Activated CD4-positive, alpha-beta memory T cell treated with anti-CD3 and anti-CD28 coated beads for 36 hours (primary cell): ENCODE results near the gene ACOX1. TPM values are rescaled to one million over a fixed set of nuclear protein-coding genes. Genes with fewer than 3 reads are reported as not detected.

ENCODE experiments used
- CTCF ChIA-PET: fragments of 350-600 bp; sonication (Branson Sonifier 250); formaldehyde crosslinking; loops from one replicate; lab custom pipeline; 2021; ENCODE audit warnings: antibody characterized with exemption, inconsistent platforms; lab: Charles Lee
- POLR2A ChIA-PET: fragments of 350-600 bp; sonication (Branson Sonifier 250); formaldehyde crosslinking; loops from one replicate; lab custom pipeline; 2021; ENCODE audit warnings: antibody characterized with exemption; lab: Charles Lee
- DNase-seq: peaks from one replicate; pipeline ENCODE4 v3.0.0-alpha.2; 2020
- H3K27ac Mint-ChIP-seq: one replicate; pipeline ENCODE4 v1.8.0; 2021; ENCODE audit warnings: mixed read lengths
- H3K27me3 Mint-ChIP-seq: one replicate; pipeline ENCODE4 v1.8.0; 2021; ENCODE audit warnings: mixed read lengths
- H3K36me3 Mint-ChIP-seq: one replicate; pipeline ENCODE4 v1.8.0; 2021; ENCODE audit warnings: mixed read lengths
- H3K4me1 Mint-ChIP-seq: one replicate; pipeline ENCODE4 v1.8.0; 2021; ENCODE audit warnings: low read depth, mixed read lengths
- H3K4me3 Mint-ChIP-seq: one replicate; pipeline ENCODE4 v1.8.0; 2021; ENCODE audit warnings: mild to moderate bottlenecking, mixed read lengths
- H3K9me3 Mint-ChIP-seq: one replicate; pipeline ENCODE4 v1.8.0; 2021; ENCODE audit warnings: mixed read lengths
- intact Hi-C: fragments of 100-400 bp; cut with micrococcal nuclease; formaldehyde crosslinking; loops from one replicate; pipeline ENCODE4 v1.15.1; 2023
- total RNA-seq, 2 experiments: library from RNA; stranded (reverse); gene quantifications; one replicate each; pipeline ENCODE4 v1.2.3, GENCODE V29; 2021

Gene ACOX1
- total RNA-seq, 2 experiments from 2014 or later = 34.0 to 35.1 TPM

- Mint-ChIP-seq H3K36me3 (no peaks in the 10 kb centered on the region), H3K4me3 (no peak overlapping the region), H3K9me3 (no peaks in the 10 kb centered on the region), H3K27ac (no peak overlapping the region), H3K4me1 (no peaks in the 10 kb centered on the region), H3K27me3 (no peaks in the 10 kb centered on the region)
- DNase-seq = no peak
- intact Hi-C loops = no loop called here
- POLR2A ChIA-PET = no interaction called here
- CTCF ChIA-PET = interaction anchor here (0.6 to 1.6 kb wide), 4 partner anchors 44 to 355 kb away, joined by 3 to 7 read pairs (median 4); no protein-coding TSS in a partner anchor
Observed at GRCh38 chr17:75925103-75925502, 53.9 kb downstream of the ACOX1 start.

- peaks cover 3% of the 10 kb centered on the region for H3K36me3 Mint-ChIP-seq
- no peaks in the 10 kb centered on the region for H3K27me3 Mint-ChIP-seq
- intact Hi-C loops = no loop called here
- H3K4me3 Mint-ChIP-seq = no peak overlapping the region
- no peaks in the 10 kb centered on the region for H3K4me1 Mint-ChIP-seq
- CTCF ChIA-PET = no interaction called here
- DNase-seq = no peak
- H3K9me3 Mint-ChIP-seq = no peaks in the 10 kb centered on the region
- POLR2A ChIA-PET = interaction anchor here (0.5 kb wide), 1 partner anchor 9 kb away, joined by 5 read pairs; no protein-coding TSS in a partner anchor
- no peak overlapping the region for H3K27ac Mint-ChIP-seq
Observed at GRCh38 chr17:75922963-75923874, 55.7 kb downstream of the ACOX1 start.

- H3K9me3 Mint-ChIP-seq = no peaks in the 10 kb centered on the region
- H3K4me1 Mint-ChIP-seq = no peaks in the 10 kb centered on the region
- CTCF ChIA-PET = interaction anchor here (1.1 kb wide), 1 partner anchor 78 kb away, joined by 3 read pairs; the partner anchor contains the start of gene CDK3
- no peak overlapping the region for H3K27ac Mint-ChIP-seq
- H3K4me3 Mint-ChIP-seq = no peak overlapping the region
- POLR2A ChIA-PET = interaction anchor here (0.5 kb wide), 1 partner anchor 10 kb away, joined by 5 read pairs; no protein-coding TSS in a partner anchor
- intact Hi-C loops = no loop called here
- peaks cover 3% of the 10 kb centered on the region for H3K36me3 Mint-ChIP-seq
- DNase-seq = no peak
- H3K27me3 Mint-ChIP-seq = no peaks in the 10 kb centered on the region
Observed at GRCh38 chr17:75922173-75922961, 56.6 kb downstream of the ACOX1 start.

GRCh38 chr17:75921596-75921995 is 57.4 kb downstream of the ACOX1 start:
- CTCF ChIA-PET = interaction anchor here (0.6 to 1.1 kb wide), 2 partner anchors 60 to 79 kb away, joined by 3 read pairs; partner anchors contain the start of gene CDK3
- no peaks in the 10 kb centered on the region for H3K27me3 Mint-ChIP-seq
- no peak overlapping the region for H3K27ac Mint-ChIP-seq
- H3K4me3 Mint-ChIP-seq = no peak overlapping the region
- peaks cover 3% of the 10 kb centered on the region for H3K36me3 Mint-ChIP-seq
- POLR2A ChIA-PET = no interaction called here
- H3K9me3 Mint-ChIP-seq = no peaks in the 10 kb centered on the region
- DNase-seq = no peak
- H3K4me1 Mint-ChIP-seq = no peaks in the 10 kb centered on the region
- intact Hi-C loops = no loop called here

- intact Hi-C loops = no loop called here
- peaks cover 3% of the 10 kb centered on the region for H3K36me3 Mint-ChIP-seq
- no peak for DNase-seq
- no peak overlapping the region for H3K4me3 Mint-ChIP-seq
- H3K27me3 Mint-ChIP-seq = no peaks in the 10 kb centered on the region
- H3K4me1 Mint-ChIP-seq = no peaks in the 10 kb centered on the region
- no peaks in the 10 kb centered on the region for H3K9me3 Mint-ChIP-seq
- H3K27ac Mint-ChIP-seq = no peak overlapping the region
- CTCF ChIA-PET = interaction anchor here (0.6 kb wide), 1 partner anchor 29 kb away, joined by 3 read pairs; no protein-coding TSS in a partner anchor
- POLR2A ChIA-PET = no interaction called here
Observed at GRCh38 chr17:75920045-75920560, 58.9 kb downstream of the ACOX1 start.

- CTCF ChIA-PET = interaction anchor here (0.6 kb wide), 1 partner anchor 29 kb away, joined by 3 read pairs; no protein-coding TSS in a partner anchor
- H3K4me3 Mint-ChIP-seq = no peak overlapping the region
- POLR2A ChIA-PET = no interaction called here
- intact Hi-C loops = no loop called here
- DNase-seq = no peak
- no peaks in the 10 kb centered on the region for H3K27me3 Mint-ChIP-seq
- no peaks in the 10 kb centered on the region for H3K4me1 Mint-ChIP-seq
- H3K36me3 Mint-ChIP-seq = peaks cover 3% of the 10 kb centered on the region
- no peaks in the 10 kb centered on the region for H3K9me3 Mint-ChIP-seq
- no peak overlapping the region for H3K27ac Mint-ChIP-seq
Observed at GRCh38 chr17:75919611-75920010, 59.4 kb downstream of the ACOX1 start.

- POLR2A ChIA-PET = no interaction called here
- Mint-ChIP-seq H3K27me3 (no peaks in the 10 kb centered on the region), H3K4me3 (no peak overlapping the region), H3K27ac (no peak overlapping the region), H3K9me3 (no peaks in the 10 kb centered on the region), H3K36me3 (peaks cover 8% of the 10 kb centered on the region), H3K4me1 (no peaks in the 10 kb centered on the region)
- intact Hi-C loops = no loop called here
- DNase-seq = no peak
- CTCF ChIA-PET = interaction anchor here (0.9 to 1.2 kb wide), 2 partner anchors 13 to 87 kb away, joined by 3 read pairs; partner anchors contain the start of gene MRPL38
Observed at GRCh38 chr17:75917917-75918445, 61.0 kb downstream of the ACOX1 start.

GRCh38 chr17:75917141-75917916 is 61.6 kb downstream of the ACOX1 start:
- H3K4me1 Mint-ChIP-seq = no peaks in the 10 kb centered on the region
- no peaks in the 10 kb centered on the region for H3K9me3 Mint-ChIP-seq
- no peak overlapping the region for H3K27ac Mint-ChIP-seq
- ChIA-PET POLR2A (no interaction called here), CTCF (interaction anchor here (0.8 to 1.2 kb wide), 3 partner anchors 12 to 88 kb away, joined by 3 to 4 read pairs (median 3); partner anchors contain the start of genes CDK3 and MRPL38)
- intact Hi-C loops = no loop called here
- no peak for DNase-seq
- H3K36me3 Mint-ChIP-seq = peaks cover 8% of the 10 kb centered on the region
- no peak overlapping the region for H3K4me3 Mint-ChIP-seq
- no peaks in the 10 kb centered on the region for H3K27me3 Mint-ChIP-seq

- intact Hi-C loops = no loop called here
- DNase-seq = no peak
- Mint-ChIP-seq H3K27ac (no peak overlapping the region), H3K27me3 (no peaks in the 10 kb centered on the region), H3K36me3 (peaks cover 8% of the 10 kb centered on the region), H3K9me3 (no peaks in the 10 kb centered on the region), H3K4me3 (no peak overlapping the region), H3K4me1 (no peaks in the 10 kb centered on the region)
- ChIA-PET POLR2A (no interaction called here), CTCF (interaction anchor here (0.9 to 1.2 kb wide), 3 partner anchors 10 to 99 kb away, joined by 3 to 4 read pairs (median 4); no protein-coding TSS in a partner anchor)
Observed at GRCh38 chr17:75915268-75915667, 63.7 kb downstream of the ACOX1 start.

- intact Hi-C loops = no loop called here
- POLR2A ChIA-PET = no interaction called here
- H3K36me3 Mint-ChIP-seq = peaks cover 8% of the 10 kb centered on the region
Observed at GRCh38 chr17:75914643-75915267, 64.2 kb downstream of the ACOX1 start.

More at GRCh38 chr17:75914643-75915267, 64.2 kb downstream of the ACOX1 start:
- CTCF ChIA-PET = interaction anchor here (0.9 to 1.2 kb wide), 2 partner anchors 9 to 13 kb away, joined by 3 to 4 read pairs; no protein-coding TSS in a partner anchor
- Mint-ChIP-seq H3K9me3 (no peaks in the 10 kb centered on the region), H3K27ac (no peak overlapping the region), H3K4me3 (no peak overlapping the region), H3K27me3 (no peaks in the 10 kb centered on the region), H3K4me1 (no peaks in the 10 kb centered on the region)
- no peak for DNase-seq
